ENCODE measurements around the gene BCL11B. TPM values are rescaled to one million over a fixed set of nuclear protein-coding genes. Genes with fewer than 3 reads are reported as not detected.

BCL11B gene
- total and polyA plus RNA-seq, 10 of the 15 experiments (the other 5 are each of a cell fraction or from before 2014, with no cell fraction given), result 0.38 to 5.5 (median 1.3) TPM

GRCh38 chr14:99244941-99245563, 26.9 kb downstream of the BCL11B start (continued):
- TF ChIP-seq ZBTB33 (IDR thresholded peaks at IDR 0.05) (no peak), SIX5 (IDR thresholded peaks at IDR 0.05; ENCODE audit: low read depth, low read length, severe bottlenecking) (no peak), ASH2L (IDR thresholded peaks at IDR 0.05; ENCODE audit: borderline replicate concordance, low read depth) (no peak), SMAD5 (IDR thresholded peaks at IDR 0.05; ENCODE audit: low read depth) (no peak), NFIC (IDR thresholded peaks at IDR 0.05; ENCODE audit: low read depth, low read length) (no peak), RAD21 (IDR thresholded peaks at IDR 0.05; ENCODE audit: insufficient read depth, low read depth, low read length) (no peak), TARDBP (IDR thresholded peaks at IDR 0.05; ENCODE audit: borderline replicate concordance) (no peak)

GRCh38 chr14:99244367-99244901, 27.6 kb downstream of the BCL11B start:
- ATAC-seq (no peak), FAIRE-seq (no peak), DNase-seq (ENCODE audit: low read depth, low spot score) (no peak)
- peaks cover 0 to 5% of the 10 kb centered on the region in 2 experiments; a peak in 3 of 4 replicates for H3K27me3 ChIP-seq (replicated peaks in 1 of 2; ENCODE audit: control insufficient read depth in 2 of 2, insufficient read depth in 2 of 2, low read length in 1 of 2)
- H3K4me1 ChIP-seq (ENCODE audit: control insufficient read depth, insufficient read depth, low read length), result no peaks in the 10 kb centered on the region
- H4K20me1 ChIP-seq (ENCODE audit: control insufficient read depth, insufficient read depth), result no peaks in the 10 kb centered on the region
- no TSS peak for BruUV-seq (replicated peaks)
- in situ Hi-C loops (cut with MboI), result no loop called here
- no peaks in the 10 kb centered on the region for H3K79me2 ChIP-seq (ENCODE audit: control insufficient read depth, insufficient read depth, low read length)
- ChIA-PET CTCF (interaction anchor here (1.3 to 1.7 kb wide), 2 partner anchors 16 to 18 kb away, joined by 3 to 4 read pairs; no protein-coding TSS in a partner anchor), SMC1A (ENCODE audit: uncharacterized antibody, unreplicated experiment) (interaction anchor here (1.5 kb wide), 1 partner anchor 12 kb away, joined by 6 read pairs; no protein-coding TSS in a partner anchor), POLR2A (interaction anchor here (1.0 kb wide), 1 partner anchor 18 kb away, joined by 3 read pairs; no protein-coding TSS in a partner anchor), RAD21 (ENCODE audit: unreplicated experiment) (interaction anchor here (1.0 kb wide), 1 partner anchor 24 kb away, joined by 3 read pairs; no protein-coding TSS in a partner anchor)
- intact Hi-C loops (cut with micrococcal nuclease; ENCODE audit: unreplicated experiment), result no loop called here
- H3K36me3 ChIP-seq (ENCODE audit: control insufficient read depth in 2 of 2, insufficient read depth in 2 of 2, low read length in 1 of 2), result no peaks in the 10 kb centered on the region
- no peaks in the 10 kb centered on the region for H3K9me3 ChIP-seq (replicated peaks; ENCODE audit: control insufficient read depth, insufficient read depth, low read length)
- no peak overlapping the region for H3K4me2 ChIP-seq (ENCODE audit: control insufficient read depth, insufficient read depth)
- no peak overlapping the region for H3K9ac ChIP-seq (ENCODE audit: control insufficient read depth, insufficient read depth, low read length)
- no peak overlapping the region for H2AFZ ChIP-seq (ENCODE audit: control insufficient read depth, low read depth, low read length)
- no peak overlapping the region for H3K27ac ChIP-seq (ENCODE audit: control insufficient read depth, insufficient read depth)
- H3K4me3 ChIP-seq, result no peak overlapping the region
- 38% methylated on average over 16 of the region's 16 CpGs for WGBS (ENCODE audit: insufficient coverage, insufficient replicate concordance, low lambda C conversion rate, missing lambda C conversion rate)
- TF ChIP-seq MEF2B (IDR thresholded peaks at IDR 0.05; ENCODE audit: partially characterized antibody, poor library complexity, severe bottlenecking), result no peak
- no peak for TF ChIP-seq CEBPZ (IDR thresholded peaks at IDR 0.05; ENCODE audit: low read depth, low read length)
- no peak for TF ChIP-seq BCL3 (IDR thresholded peaks at IDR 0.05; ENCODE audit: borderline replicate concordance, insufficient read depth, low read depth, low read length, poor library complexity, severe bottlenecking)
- no peak for TF ChIP-seq FOXK2 (IDR thresholded peaks at IDR 0.05)
